Endodermal cell (in vitro differentiated cells): ENCODE results near the gene SCIMP. TPM values are rescaled to one million over a fixed set of nuclear protein-coding genes. Genes with fewer than 3 reads are reported as not detected.
"Not testable (repeated sequence)": the region's sequence is repeated elsewhere in the genome, so short reads cannot be mapped to it uniquely, and the experiment has no call there.

Experiments
- DNase-seq: peaks from one replicate; pipeline ENCODE4 v3.0.0-alpha.2; 2017
- H3K27ac ChIP-seq: 2 replicates; pipeline ENCODE4 v1.5.1; 2013; ENCODE audit warnings: mild to moderate bottlenecking, low read depth, low read length, moderate library complexity
- H3K27me3 ChIP-seq: 2 replicates; pipeline ENCODE4 v1.6.1; 2013; ENCODE audit warnings: mild to moderate bottlenecking, low read length, moderate library complexity; ENCODE audit not compliant: insufficient read depth, control insufficient read depth, poor library complexity, severe bottlenecking
- H3K36me3 ChIP-seq: 2 replicates; pipeline ENCODE4 v1.7.0; 2013; ENCODE audit warnings: mild to moderate bottlenecking, low read length, moderate library complexity; ENCODE audit not compliant: control insufficient read depth, insufficient read depth
- H3K4me1 ChIP-seq: one replicate; pipeline ENCODE4 v1.7.0; 2013; ENCODE audit warnings: low read length; ENCODE audit not compliant: control insufficient read depth, insufficient read depth
- H3K4me3 ChIP-seq: 2 replicates; pipeline ENCODE4 v1.5.1; 2013; ENCODE audit warnings: mild to moderate bottlenecking, low read length, moderate library complexity
- H3K9ac ChIP-seq: 2 replicates; pipeline ENCODE4 v1.6.1; 2013; ENCODE audit warnings: mild to moderate bottlenecking, low read length, moderate library complexity; ENCODE audit not compliant: poor library complexity, severe bottlenecking; ENCODE audit errors: extremely low read depth
- H3K9me3 ChIP-seq: 2 replicates; pipeline ENCODE4 v1.6.1; 2013; ENCODE audit warnings: mild to moderate bottlenecking, low read length, moderate library complexity; ENCODE audit not compliant: control insufficient read depth
- H3K27ac Mint-ChIP-seq: 2 replicates; pipeline ENCODE4 v1.8.0; 2020; ENCODE audit warnings: mixed read lengths
- H3K27me3 Mint-ChIP-seq: 2 replicates; pipeline ENCODE4 v1.8.0; 2021; ENCODE audit warnings: mild to moderate bottlenecking, mixed read lengths; ENCODE audit not compliant: insufficient read depth
- H3K36me3 Mint-ChIP-seq: 2 replicates; pipeline ENCODE4 v1.8.0; 2020; ENCODE audit warnings: low read depth, mixed read lengths
- H3K4me1 Mint-ChIP-seq: 2 replicates; pipeline ENCODE4 v1.8.0; 2020; ENCODE audit warnings: mixed read lengths
- H3K4me3 Mint-ChIP-seq: 2 replicates; pipeline ENCODE4 v1.8.0; 2020; ENCODE audit warnings: mild to moderate bottlenecking, moderate library complexity, mixed read lengths
- H3K9me3 Mint-ChIP-seq: 2 replicates; pipeline ENCODE4 v1.8.0; 2020; ENCODE audit warnings: mild to moderate bottlenecking, mixed read lengths
- WGBS, 2 experiments: methylation state at CpG; one replicate each; pipeline versions ENCODE4 v1.1.5 to v1.1.7; 2013; ENCODE audit warnings: missing lambda C conversion rate in 2 of 2, mixed read lengths in 1 of 2; ENCODE audit not compliant: insufficient coverage in 1 of 2, insufficient read length in 1 of 2; 5-methylcytosine and 5-hydroxymethylcytosine counted together
- total RNA-seq, 2 donors: library from RNA; stranded (reverse); fragmentation: NEBNext Ultra II Directional in 1 of 2; extraction: Animal tissue kit (Norgen Biotek cat#: 25700) in 1 of 2; gene quantifications; 2 replicates in 1 of 2; 3 replicates in 1 of 2; pipeline ENCODE4 v1.2.1, GENCODE V29; 2021
- TF ChIP-seq, protein P1 (sequence below): fragments of 200-600 bp; sonication (generic); conservative IDR thresholded peaks from 2 replicates; pipeline ENCODE4 v1.5.0; 2021; ENCODE audit warnings: antibody characterized with exemption, mild to moderate bottlenecking

SCIMP gene
- total RNA-seq, 2 donors from 2014 or later: not detected

GRCh38 chr17:5165791-5166564, 68.7 kb downstream of the SCIMP start:
- H3K9me3 Mint-ChIP-seq, H3K9me3 ChIP-seq, H3K4me3 ChIP-seq, H3K27me3 ChIP-seq, H3K27ac ChIP-seq, H3K4me1 Mint-ChIP-seq, H3K4me3 Mint-ChIP-seq, H3K36me3 Mint-ChIP-seq, H3K9ac ChIP-seq, H3K27ac Mint-ChIP-seq, DNase-seq, H3K36me3 ChIP-seq, H3K4me1 ChIP-seq: not testable (repeated sequence)
- WGBS, 2 experiments: 89 to 91% methylated on average over 3 of the region's 7 CpGs
- peaks cover 19% of the 10 kb centered on the region for H3K27me3 Mint-ChIP-seq

GRCh38 chr17:5164436-5164835, 70.2 kb downstream of the SCIMP start:
- H3K27ac ChIP-seq: no peak overlapping the region
- TF ChIP-seq, protein P1, sequence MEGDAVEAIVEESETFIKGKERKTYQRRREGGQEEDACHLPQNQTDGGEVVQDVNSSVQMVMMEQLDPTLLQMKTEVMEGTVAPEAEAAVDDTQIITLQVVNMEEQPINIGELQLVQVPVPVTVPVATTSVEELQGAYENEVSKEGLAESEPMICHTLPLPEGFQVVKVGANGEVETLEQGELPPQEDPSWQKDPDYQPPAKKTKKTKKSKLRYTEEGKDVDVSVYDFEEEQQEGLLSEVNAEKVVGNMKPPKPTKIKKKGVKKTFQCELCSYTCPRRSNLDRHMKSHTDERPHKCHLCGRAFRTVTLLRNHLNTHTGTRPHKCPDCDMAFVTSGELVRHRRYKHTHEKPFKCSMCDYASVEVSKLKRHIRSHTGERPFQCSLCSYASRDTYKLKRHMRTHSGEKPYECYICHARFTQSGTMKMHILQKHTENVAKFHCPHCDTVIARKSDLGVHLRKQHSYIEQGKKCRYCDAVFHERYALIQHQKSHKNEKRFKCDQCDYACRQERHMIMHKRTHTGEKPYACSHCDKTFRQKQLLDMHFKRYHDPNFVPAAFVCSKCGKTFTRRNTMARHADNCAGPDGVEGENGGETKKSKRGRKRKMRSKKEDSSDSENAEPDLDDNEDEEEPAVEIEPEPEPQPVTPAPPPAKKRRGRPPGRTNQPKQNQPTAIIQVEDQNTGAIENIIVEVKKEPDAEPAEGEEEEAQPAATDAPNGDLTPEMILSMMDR: no peak
- no peaks in the 10 kb centered on the region for H3K36me3 ChIP-seq
- no peak overlapping the region for H3K4me3 ChIP-seq
- Mint-ChIP-seq H3K27me3 (peaks cover 34% of the 10 kb centered on the region), H3K4me1 (peaks cover 2% of the 10 kb centered on the region), H3K4me3 (no peak overlapping the region), H3K9me3 (no peaks in the 10 kb centered on the region), H3K27ac (no peak overlapping the region), H3K36me3 (no peaks in the 10 kb centered on the region)
- H3K4me1 ChIP-seq: no peaks in the 10 kb centered on the region
- no peak for DNase-seq
- no peak overlapping the region for H3K9ac ChIP-seq
- no peaks in the 10 kb centered on the region for H3K9me3 ChIP-seq
- peaks cover 18% of the 10 kb centered on the region for H3K27me3 ChIP-seq
- WGBS, 2 experiments: 92 to 100% methylated on average over 1 to 6 of the region's 6 CpGs

GRCh38 chr17:5161793-5162192, 72.9 kb downstream of the SCIMP start:
- not testable (repeated sequence) for H3K4me3 Mint-ChIP-seq, H3K9me3 ChIP-seq, H3K4me1 ChIP-seq, H3K9ac ChIP-seq, H3K9me3 Mint-ChIP-seq, DNase-seq, H3K4me1 Mint-ChIP-seq, H3K36me3 ChIP-seq, H3K27ac ChIP-seq, H3K36me3 Mint-ChIP-seq, H3K4me3 ChIP-seq, H3K27ac Mint-ChIP-seq
- H3K27me3 Mint-ChIP-seq: peaks cover 51% of the 10 kb centered on the region
- peaks cover 39% of the 10 kb centered on the region for H3K27me3 ChIP-seq
- 100% methylated on average over 1 to 3 of the region's 3 CpGs for WGBS, 2 experiments

DNA sequence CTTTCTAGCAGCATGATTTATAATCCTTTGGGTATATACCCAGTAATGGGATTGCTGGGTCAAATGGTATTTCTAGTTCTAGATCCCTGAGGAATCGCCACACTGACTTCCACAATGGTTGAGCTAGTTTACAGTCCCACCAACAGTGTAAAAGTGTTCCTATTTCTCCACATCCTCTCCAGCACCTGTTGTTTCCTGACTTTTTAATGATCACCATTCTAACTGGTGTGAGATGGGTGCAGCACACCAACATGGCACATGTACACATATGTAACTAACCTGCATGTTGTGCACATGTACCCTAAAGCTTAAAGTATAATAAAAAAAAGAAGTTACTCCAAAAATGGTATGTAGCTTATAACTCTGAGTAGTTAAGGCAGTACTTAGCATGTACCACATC, 74.0 kb downstream of the SCIMP start:
- H3K9me3 Mint-ChIP-seq, H3K4me1 ChIP-seq, H3K27ac ChIP-seq, H3K4me1 Mint-ChIP-seq, H3K9me3 ChIP-seq, H3K36me3 ChIP-seq, H3K36me3 Mint-ChIP-seq, DNase-seq, H3K4me3 Mint-ChIP-seq, H3K27ac Mint-ChIP-seq, H3K9ac ChIP-seq, H3K4me3 ChIP-seq: not testable (repeated sequence)
- WGBS, 2 experiments: no CpG with 5 or more reads among the region's 1 CpG
- H3K27me3 Mint-ChIP-seq: peaks cover 59% of the 10 kb centered on the region
- peaks cover 48% of the 10 kb centered on the region for H3K27me3 ChIP-seq

Other genes with a start within 250 kb of the SCIMP start
- 10 to 100 TPM; 13.6 to 24.8 TPM for gene CAMTA2, start 247.2 kb downstream of the SCIMP start, total RNA-seq
- 1 to 10 TPM in 1 of 2 donors, under 1 TPM in 1; 0.99 to 1.7 TPM for gene INCA1, start 237.3 kb downstream of the SCIMP start, total RNA-seq
- 100 to 1,000 TPM; 108 to 133 TPM for gene KIF1C, start 236.9 kb downstream of the SCIMP start, total RNA-seq
- gene SLC52A1, start 199.4 kb downstream of the SCIMP start, total RNA-seq: under 1 TPM in 1 of 2 donors, not detected in 1; 0.13 TPM
- gene ZFP3, start 156.4 kb downstream of the SCIMP start, total RNA-seq: 1 to 10 TPM in 1 of 2 donors, under 1 TPM in 1; 0.09 to 1.3 TPM
- 10 to 100 TPM; 27.2 to 32.1 TPM for gene ZNF232, start 123.0 kb downstream of the SCIMP start, total RNA-seq
- under 1 TPM; 0.13 TPM for gene USP6, start 118.8 kb downstream of the SCIMP start, total RNA-seq
- gene ZNF594, start 43.0 kb downstream of the SCIMP start, total RNA-seq: 10 to 100 TPM; 13.9 to 15.5 TPM
- 10 to 100 TPM; 32.2 to 32.8 TPM for gene RABEP1, start 47.4 kb upstream of the SCIMP start, total RNA-seq
- gene NUP88, start 184.8 kb upstream of the SCIMP start, total RNA-seq: 10 to 100 TPM; 72.2 to 79.0 TPM
- gene RPAIN, start 185.3 kb upstream of the SCIMP start, total RNA-seq: 10 to 100 TPM; 69.3 to 87.8 TPM
- 100 to 1,000 TPM; 213 to 217 TPM for gene C1QBP, start 204.3 kb upstream of the SCIMP start, total RNA-seq
- gene DHX33, start 234.1 kb upstream of the SCIMP start, total RNA-seq: 10 to 100 TPM; 35.0 TPM